Measurements from ENCODE around the gene GPR25. TPM values are rescaled to one million over a fixed set of nuclear protein-coding genes. Genes with fewer than 3 reads are reported as not detected.

The GPR25 gene
- polyA plus RNA-seq, 3 donors from 2014 or later, result 4.5 to 18.9 (median 14.8) TPM

DNA sequence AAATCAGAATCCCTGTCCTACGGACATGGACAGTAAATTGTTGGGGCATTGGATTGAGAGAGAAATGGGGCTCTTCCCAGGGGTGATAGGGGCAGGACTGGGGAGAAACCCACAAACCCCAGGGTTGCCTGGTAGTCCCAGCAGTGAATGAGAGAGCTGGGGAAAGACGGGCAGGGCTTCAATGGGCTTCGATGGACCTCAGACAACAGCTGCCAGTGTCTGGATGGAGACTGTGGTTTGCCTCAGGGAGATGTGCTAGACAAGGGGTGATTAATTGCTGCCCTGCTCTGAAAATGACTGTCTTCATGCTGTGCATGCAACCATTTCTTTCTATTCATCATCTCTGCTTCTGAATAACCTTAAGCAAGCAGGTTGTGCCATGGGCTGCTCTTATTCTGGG is 7.4 kb downstream of the GPR25 start:
- DNase-seq, result no peak
- Mint-ChIP-seq H3K36me3 (peaks cover 0 to 7% (median 6%) of the 10 kb centered on the region in 3 donors), H3K4me1 (peaks cover 54 to 66% of the 10 kb centered on the region in 2 donors), H3K9me3 (no peaks in the 10 kb centered on the region), H3K27me3 (ENCODE audit: low read depth in 3 of 3) (peaks cover 0 to 5% (median 2%) of the 10 kb centered on the region in 3 donors), H3K4me3 (peak overlapping the region in 1 of 5 donors; percentile 7), H3K27ac (peak overlapping the region in 1 of 6 donors; percentile 14)

DNA sequence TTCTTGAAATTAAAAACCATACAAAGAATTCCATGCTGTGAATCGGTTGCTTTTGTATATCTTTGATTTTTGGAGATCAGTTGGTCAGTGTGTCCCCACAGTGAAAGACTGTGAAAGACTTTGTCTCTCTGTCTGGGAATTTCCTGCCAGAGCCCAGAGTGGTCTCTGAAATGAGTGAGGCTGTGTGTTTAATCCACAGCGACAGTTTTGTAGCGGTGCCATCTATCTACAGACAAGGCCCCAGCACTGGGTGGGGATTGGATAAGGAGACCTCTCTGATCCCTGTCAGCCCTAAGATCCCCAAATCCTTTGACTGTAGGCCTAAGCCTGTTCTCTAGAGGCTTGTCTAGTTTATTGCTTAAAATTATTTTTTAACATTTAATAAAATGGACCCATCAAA is 10.3 kb downstream of the GPR25 start:
- no peak for DNase-seq
- Mint-ChIP-seq H3K4me3 (peak overlapping the region in 1 of 5 donors; percentile 65), H3K27ac (peak overlapping the region in 4 of 6 donors; percentile 18 to 93 (median 51))

DNA sequence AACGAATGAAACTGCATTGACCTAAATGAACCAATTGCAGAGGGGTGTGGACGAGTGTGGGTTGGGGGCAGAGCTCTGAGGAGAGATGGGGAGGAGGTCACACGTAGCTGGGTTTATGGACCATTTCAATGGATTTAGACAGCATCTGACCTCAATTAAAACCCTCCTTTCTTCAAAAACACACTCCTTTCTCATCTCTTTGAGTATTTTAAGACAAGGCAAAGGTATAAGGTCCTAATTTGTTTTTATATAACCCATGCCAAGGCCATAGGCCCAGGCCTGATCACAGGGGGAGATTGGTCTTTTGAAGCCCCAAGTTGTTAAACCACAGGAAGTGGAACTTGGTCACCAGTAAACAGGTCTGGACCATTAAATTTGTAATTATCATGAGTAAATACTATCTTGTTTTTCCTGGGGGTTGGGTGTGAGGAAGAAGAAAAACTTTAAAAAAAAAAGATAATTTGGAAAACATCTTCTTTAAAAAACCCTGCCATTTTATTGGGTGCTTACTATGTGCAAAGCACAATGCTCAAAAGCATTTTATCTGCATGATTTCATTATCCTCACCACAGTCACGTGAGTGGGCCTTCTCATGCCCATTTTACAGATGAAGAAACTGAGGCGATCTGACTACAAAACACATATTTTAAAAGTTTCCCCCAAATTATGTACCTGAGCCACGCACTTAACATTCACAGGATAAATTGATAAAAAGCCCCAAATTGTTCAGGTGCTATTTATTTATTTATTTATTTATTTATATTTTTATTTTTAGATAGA is 13.0 kb downstream of the GPR25 start:
- Mint-ChIP-seq H3K4me3 (peak overlapping the region; percentile 49 to 80 (median 56)), H3K36me3 (peaks cover 0 to 3% (median 0%) of the 10 kb centered on the region in 3 donors), H3K27me3 (ENCODE audit: low read depth in 3 of 3) (peaks cover 8 to 13% (median 9%) of the 10 kb centered on the region in 3 donors), H3K4me1 (peaks cover 77 to 92% of the 10 kb centered on the region in 2 donors), H3K27ac (peak overlapping the region; percentile 83 to 93 (median 88)), H3K9me3 (no peaks in the 10 kb centered on the region)
- DNase-seq, result peak; percentile 53 to 57 (median 56)

More for the DNA sequence above, 10.3 kb downstream of the GPR25 start:
- Mint-ChIP-seq H3K27me3 (ENCODE audit: low read depth in 3 of 3) (peaks cover 4 to 8% (median 7%) of the 10 kb centered on the region in 3 donors), H3K4me1 (peaks cover 62 to 79% of the 10 kb centered on the region in 2 donors), H3K36me3 (peaks cover 0 to 6% (median 3%) of the 10 kb centered on the region in 3 donors), H3K9me3 (no peaks in the 10 kb centered on the region)

DNA sequence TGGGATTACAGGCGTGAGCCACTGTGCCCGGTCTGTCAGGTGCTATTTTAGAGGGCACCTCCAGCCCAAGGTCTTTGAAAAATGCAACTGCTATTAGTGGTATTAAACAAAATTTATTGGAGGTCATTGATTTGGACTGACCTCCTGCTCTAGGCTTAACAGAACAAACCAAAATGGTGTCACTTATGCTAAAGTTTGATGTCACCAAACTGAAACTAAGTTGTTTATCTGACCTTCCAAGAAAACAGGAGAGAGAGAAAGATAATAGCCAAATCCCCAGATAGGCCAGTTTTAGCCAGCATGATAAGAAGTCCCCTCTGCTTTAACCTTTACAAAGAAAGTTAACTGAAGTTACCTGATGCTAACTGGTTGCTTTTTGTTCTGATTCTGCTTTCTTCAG is 13.8 kb downstream of the GPR25 start:
- peak overlapping the region; percentile 83 to 95 (median 88) for H3K27ac Mint-ChIP-seq
- peaks cover 9 to 13% (median 12%) of the 10 kb centered on the region in 3 donors for H3K27me3 Mint-ChIP-seq (ENCODE audit: low read depth in 3 of 3)
- no peak for DNase-seq
- H3K4me3 Mint-ChIP-seq, result peak overlapping the region; percentile 72 to 82 (median 79)
- peaks cover 0 to 3% (median 0%) of the 10 kb centered on the region in 3 donors for H3K36me3 Mint-ChIP-seq
- H3K9me3 Mint-ChIP-seq, result no peaks in the 10 kb centered on the region
- peaks cover 76 to 90% of the 10 kb centered on the region in 2 donors for H3K4me1 Mint-ChIP-seq

DNA sequence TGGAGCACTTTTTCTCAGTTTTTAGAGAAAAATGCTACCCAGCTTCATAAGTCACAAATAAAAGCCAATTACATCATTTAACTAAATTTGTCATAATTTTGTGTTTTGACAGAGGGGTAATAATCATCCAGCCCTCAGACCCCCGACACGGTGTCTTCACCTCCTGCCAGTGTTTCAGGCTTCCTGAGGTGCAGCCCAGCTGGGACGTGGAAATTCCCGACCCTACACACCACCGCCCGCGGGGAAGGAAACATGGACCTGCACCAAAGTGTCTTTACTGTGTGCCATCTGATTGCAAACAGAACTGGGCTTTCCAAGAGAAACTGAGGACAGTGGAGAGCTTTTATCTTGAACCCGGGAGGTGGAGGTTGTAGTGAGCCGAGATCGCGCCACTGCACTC is 14.3 kb downstream of the GPR25 start:
- H3K36me3 Mint-ChIP-seq, result peaks cover 0 to 3% (median 0%) of the 10 kb centered on the region in 3 donors
- peak overlapping the region; percentile 72 to 82 (median 79) for H3K4me3 Mint-ChIP-seq
- peaks cover 79 to 90% of the 10 kb centered on the region in 2 donors for H3K4me1 Mint-ChIP-seq
- DNase-seq, result no peak
- peaks cover 13 to 15% (median 13%) of the 10 kb centered on the region in 3 donors for H3K27me3 Mint-ChIP-seq (ENCODE audit: low read depth in 3 of 3)
- peak overlapping the region; percentile 83 to 95 (median 88) for H3K27ac Mint-ChIP-seq
- H3K9me3 Mint-ChIP-seq, result no peaks in the 10 kb centered on the region

DNA sequence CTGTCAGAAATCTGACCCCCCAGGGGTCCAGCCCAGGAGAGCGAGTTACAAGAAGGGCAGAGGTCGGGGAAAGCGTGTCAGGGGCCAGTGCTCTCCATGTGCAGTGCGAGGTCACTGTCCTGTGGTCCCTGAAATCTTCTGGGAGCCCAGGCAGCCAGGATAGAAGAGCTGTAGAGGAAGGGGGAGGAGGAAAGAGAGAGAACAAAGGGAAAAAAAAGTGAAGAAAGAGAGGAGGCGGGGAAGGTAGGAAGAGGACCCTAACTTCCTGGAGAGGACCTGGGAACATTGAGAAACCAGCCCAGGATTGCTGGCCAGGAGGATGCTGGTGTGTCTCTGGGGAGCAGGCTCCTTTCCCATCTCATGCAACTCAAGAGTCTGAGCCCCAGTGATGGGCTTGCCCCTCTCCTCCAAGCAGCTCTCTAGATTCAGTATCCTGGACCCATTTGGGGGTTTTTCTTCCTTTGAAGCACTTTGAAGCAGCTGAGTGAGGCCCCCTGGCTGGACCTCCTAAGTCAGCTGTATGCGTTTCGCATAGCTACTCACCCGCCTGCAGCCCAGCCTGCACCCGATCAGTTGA is 15.1 kb downstream of the GPR25 start:
- H3K27me3 Mint-ChIP-seq (ENCODE audit: low read depth in 3 of 3), result peaks cover 13 to 18% (median 18%) of the 10 kb centered on the region in 3 donors
- DNase-seq, result no peak
- H3K36me3 Mint-ChIP-seq, result peaks cover 0 to 3% (median 0%) of the 10 kb centered on the region in 3 donors
- H3K4me3 Mint-ChIP-seq, result peak overlapping the region; percentile 78 to 84 (median 81)
- no peaks in the 10 kb centered on the region for H3K9me3 Mint-ChIP-seq
- peak overlapping the region; percentile 78 to 95 (median 86) for H3K27ac Mint-ChIP-seq
- peaks cover 79 to 93% of the 10 kb centered on the region in 2 donors for H3K4me1 Mint-ChIP-seq

DNA sequence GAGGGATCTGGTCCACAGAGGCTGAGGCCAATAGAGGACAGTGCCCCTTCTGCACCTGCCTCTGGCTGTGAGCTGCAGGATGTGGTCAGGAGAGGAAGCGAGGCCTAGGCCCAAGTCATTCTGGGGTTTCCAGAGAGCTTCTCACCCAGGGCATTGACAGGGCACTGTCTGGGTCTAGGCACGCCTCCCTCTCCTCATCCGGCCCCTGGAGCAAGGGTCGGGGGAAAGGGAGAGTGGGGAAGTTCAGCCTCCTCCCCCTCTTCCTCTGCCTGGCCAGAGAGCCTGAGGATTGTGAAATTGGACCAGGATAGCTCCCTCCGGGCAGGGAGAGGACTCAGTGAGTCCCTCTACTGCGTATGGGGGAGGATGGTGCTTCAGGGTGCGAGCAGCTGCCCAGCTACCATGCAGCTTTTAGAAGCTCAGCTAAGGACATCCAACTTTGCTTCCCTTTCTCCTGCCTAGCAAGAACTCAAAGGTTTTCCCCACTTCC is 15.6 kb downstream of the GPR25 start:
- DNase-seq, result peak; percentile 82 to 87 (median 86)
- peaks cover 0 to 3% (median 0%) of the 10 kb centered on the region in 3 donors for H3K36me3 Mint-ChIP-seq
- H3K9me3 Mint-ChIP-seq, result no peaks in the 10 kb centered on the region
- H3K27me3 Mint-ChIP-seq (ENCODE audit: low read depth in 3 of 3), result peaks cover 13 to 18% (median 18%) of the 10 kb centered on the region in 3 donors
- H3K4me1 Mint-ChIP-seq, result peaks cover 75 to 88% of the 10 kb centered on the region in 2 donors
- H3K4me3 Mint-ChIP-seq, result peak overlapping the region; percentile 78 to 84 (median 81)
- peak overlapping the region; percentile 78 to 95 (median 86) for H3K27ac Mint-ChIP-seq

DNA sequence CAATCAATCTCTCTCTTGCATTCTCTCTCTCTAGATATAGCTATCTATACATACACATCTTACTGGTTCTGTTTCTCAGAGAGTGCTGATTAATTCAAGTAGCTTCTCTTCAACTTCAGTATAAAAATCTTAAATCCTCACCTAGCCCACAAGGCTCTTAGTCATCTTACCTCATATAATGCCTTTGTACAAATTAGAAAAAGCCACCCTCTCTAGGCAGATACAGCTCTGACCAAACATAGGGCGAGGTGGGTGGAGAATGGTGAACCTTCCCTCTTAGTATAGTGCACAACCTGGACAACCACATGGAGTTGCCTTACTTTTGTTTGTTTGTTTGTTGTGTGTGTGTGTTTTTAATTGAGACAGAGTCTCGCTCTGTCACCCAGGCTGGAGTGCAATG is 16.8 kb downstream of the GPR25 start:
- peak overlapping the region; percentile 78 to 84 (median 81) for H3K4me3 Mint-ChIP-seq
- peak overlapping the region; percentile 78 to 95 (median 86) for H3K27ac Mint-ChIP-seq
- no peaks in the 10 kb centered on the region for H3K36me3 Mint-ChIP-seq
- H3K9me3 Mint-ChIP-seq, result no peaks in the 10 kb centered on the region
- peaks cover 65 to 76% of the 10 kb centered on the region in 2 donors for H3K4me1 Mint-ChIP-seq
- H3K27me3 Mint-ChIP-seq (ENCODE audit: low read depth in 3 of 3), result peaks cover 11 to 20% (median 18%) of the 10 kb centered on the region in 3 donors
- DNase-seq, result peak in 2 of 3 donors; percentile 22 to 51

DNA sequence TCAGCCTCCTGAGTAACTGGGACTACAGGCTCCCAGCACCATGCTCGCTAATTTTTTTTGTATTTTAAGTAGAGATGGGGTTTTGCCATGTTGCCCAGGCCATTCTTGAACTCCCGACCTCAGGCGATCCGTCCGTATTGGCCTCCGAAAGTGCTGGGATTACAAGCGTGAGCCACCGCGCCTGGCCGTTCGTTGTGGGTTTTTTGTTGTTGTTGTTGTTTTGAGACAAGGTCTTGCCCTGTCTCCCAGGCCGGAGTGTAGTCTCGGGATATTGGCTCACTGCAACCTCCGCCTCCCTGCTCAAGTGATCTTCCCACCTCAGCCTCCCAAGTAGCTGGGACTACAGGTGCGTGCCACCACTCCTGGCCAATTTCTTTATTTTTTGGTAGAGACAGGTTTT is 17.2 kb downstream of the GPR25 start:
- Mint-ChIP-seq H3K4me3 (peak overlapping the region; percentile 78 to 84 (median 81)), H3K36me3 (no peaks in the 10 kb centered on the region), H3K9me3 (no peaks in the 10 kb centered on the region), H3K27ac (peak overlapping the region; percentile 18 to 88 (median 82)), H3K27me3 (ENCODE audit: low read depth in 3 of 3) (peaks cover 11 to 20% (median 18%) of the 10 kb centered on the region in 3 donors), H3K4me1 (peaks cover 62 to 72% of the 10 kb centered on the region in 2 donors)
- DNase-seq, result no peak

DNA sequence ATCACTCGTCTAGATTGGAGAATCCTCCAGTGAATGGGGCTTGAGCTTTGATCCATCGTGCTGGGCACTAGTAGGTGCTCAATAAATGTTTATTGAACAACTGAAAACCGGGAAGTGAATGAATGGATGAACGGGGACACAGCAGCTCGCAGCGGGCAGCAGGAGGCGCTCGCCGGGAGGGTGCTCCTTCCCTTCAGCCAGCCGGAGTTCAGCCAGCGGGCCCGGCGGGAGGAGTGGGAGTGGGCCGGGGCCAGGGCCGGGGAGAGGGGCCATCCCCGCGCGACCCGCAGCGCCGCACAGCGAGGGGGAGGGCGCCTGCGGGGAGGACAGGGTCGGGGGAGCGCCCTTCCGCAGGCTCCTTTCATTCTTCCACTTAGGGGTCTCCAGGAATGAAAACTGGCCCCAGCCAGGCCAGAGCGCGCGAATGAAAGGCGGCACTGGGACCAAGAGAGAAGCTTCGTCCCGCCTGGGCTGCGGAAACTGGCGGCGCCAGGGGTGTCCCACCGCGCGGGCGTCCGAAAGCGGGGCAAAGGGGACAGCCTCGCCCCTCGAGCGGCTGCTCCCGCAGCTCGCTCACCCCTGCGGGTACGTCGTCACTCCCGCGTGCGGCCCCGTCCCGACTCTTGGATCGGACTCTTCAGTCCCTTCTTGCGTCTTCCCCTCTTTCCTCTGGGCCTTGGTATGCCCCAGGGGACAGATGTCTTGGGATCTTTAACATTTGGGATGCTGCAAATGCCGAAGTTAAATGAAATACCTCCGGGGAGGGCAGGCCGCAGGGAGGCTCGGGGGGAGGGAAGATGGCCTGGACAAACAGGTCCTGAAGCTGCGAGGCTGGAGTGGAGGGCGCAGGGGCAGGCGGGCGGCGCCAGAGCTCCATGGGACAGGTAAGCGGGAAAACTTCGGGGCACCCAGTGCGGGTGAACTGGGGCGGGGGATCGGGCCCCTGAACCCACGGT is 18.3 kb downstream of the GPR25 start:
- H3K27ac Mint-ChIP-seq, result peak overlapping the region in 5 of 6 donors; percentile 80 to 89 (median 83)
- no peaks in the 10 kb centered on the region for H3K9me3 Mint-ChIP-seq
- peaks cover 11 to 22% (median 16%) of the 10 kb centered on the region in 3 donors for H3K27me3 Mint-ChIP-seq (ENCODE audit: low read depth in 3 of 3)
- H3K4me1 Mint-ChIP-seq, result peaks cover 54 to 62% of the 10 kb centered on the region in 2 donors
- peak in 2 of 3 donors; percentile 26 to 38 for DNase-seq
- peak overlapping the region; percentile 75 to 84 (median 79) for H3K4me3 Mint-ChIP-seq
- no peaks in the 10 kb centered on the region for H3K36me3 Mint-ChIP-seq

DNA sequence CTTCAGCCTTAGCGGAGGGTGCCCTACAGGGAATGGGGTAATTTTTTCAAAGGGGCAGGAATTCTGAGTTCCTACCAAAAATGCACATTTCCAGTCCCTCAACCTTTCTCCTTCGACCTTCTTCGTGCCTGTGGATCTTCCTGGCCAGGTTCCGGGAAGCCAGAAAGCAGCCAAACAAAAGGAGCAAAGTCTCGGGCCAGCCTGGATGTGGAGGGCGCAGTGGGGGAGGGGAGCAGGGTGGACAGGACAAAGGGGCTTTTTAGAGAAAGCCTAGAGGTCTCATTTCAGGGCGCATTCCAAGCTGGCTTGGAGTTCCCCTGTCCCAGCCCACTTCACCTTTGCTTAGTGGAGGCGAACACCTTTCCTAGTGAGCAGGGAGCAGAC is 19.0 kb downstream of the GPR25 start:
- Mint-ChIP-seq H3K4me1 (peaks cover 48 to 56% of the 10 kb centered on the region in 2 donors), H3K27me3 (ENCODE audit: low read depth in 3 of 3) (peaks cover 14 to 19% (median 16%) of the 10 kb centered on the region in 3 donors), H3K36me3 (no peaks in the 10 kb centered on the region), H3K9me3 (no peaks in the 10 kb centered on the region), H3K27ac (no peak overlapping the region), H3K4me3 (peak overlapping the region; percentile 72 to 84 (median 79))
- no peak for DNase-seq

DNA sequence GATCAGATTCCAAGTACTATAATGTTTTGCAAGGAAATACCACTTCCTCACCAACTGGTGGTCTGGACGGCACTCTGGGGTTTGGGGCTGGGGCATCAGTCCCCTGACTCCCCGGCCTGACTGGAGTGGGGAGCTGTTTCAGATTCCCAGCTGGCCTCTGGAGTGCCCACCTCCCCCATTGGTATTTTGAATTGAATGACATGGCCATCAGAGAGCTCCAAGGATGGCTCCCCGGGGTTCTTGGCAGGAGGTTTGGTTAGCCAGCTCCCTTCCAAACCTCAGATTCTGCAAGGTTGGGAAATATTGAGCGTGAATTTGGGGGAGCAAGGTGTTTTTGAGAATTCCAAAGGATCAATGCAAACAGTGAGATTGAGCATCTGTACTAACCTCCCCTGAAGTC is 19.8 kb downstream of the GPR25 start:
- H3K9me3 Mint-ChIP-seq, result no peaks in the 10 kb centered on the region
- H3K4me3 Mint-ChIP-seq, result peak overlapping the region; percentile 44 to 84 (median 79)
- no peaks in the 10 kb centered on the region for H3K36me3 Mint-ChIP-seq
- peaks cover 14 to 18% (median 16%) of the 10 kb centered on the region in 3 donors for H3K27me3 Mint-ChIP-seq (ENCODE audit: low read depth in 3 of 3)
- peak overlapping the region in 1 of 6 donors; percentile 24 for H3K27ac Mint-ChIP-seq
- H3K4me1 Mint-ChIP-seq, result peaks cover 41 to 48% of the 10 kb centered on the region in 2 donors
- DNase-seq, result no peak

DNA sequence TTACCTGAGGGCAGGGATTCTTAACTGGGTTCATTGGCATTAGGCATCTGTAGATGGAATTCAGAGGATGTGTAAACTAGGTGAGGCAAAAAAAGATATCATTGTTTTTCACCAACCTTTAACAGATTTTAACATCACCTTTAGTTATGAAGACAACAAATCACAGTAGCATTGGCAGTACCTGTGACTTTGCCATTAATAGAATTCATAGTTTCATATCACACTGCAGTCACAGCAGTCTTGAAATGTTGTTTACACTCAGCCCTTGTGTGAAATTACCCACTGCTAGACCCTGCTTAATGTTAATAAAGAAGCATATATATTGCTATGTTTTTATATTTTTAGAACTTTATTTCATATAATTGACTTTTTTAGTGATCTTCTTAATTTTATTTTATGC is 20.2 kb downstream of the GPR25 start:
- Mint-ChIP-seq H3K4me1 (peaks cover 37 to 44% of the 10 kb centered on the region in 2 donors), H3K36me3 (no peaks in the 10 kb centered on the region), H3K27me3 (ENCODE audit: low read depth in 3 of 3) (peaks cover 12 to 16% (median 16%) of the 10 kb centered on the region in 3 donors), H3K4me3 (peak overlapping the region in 2 of 5 donors; percentile 53 to 54), H3K9me3 (no peaks in the 10 kb centered on the region), H3K27ac (peak overlapping the region in 1 of 6 donors; percentile 24)
- DNase-seq, result no peak
